C4-2B (cell line): ENCODE measurements around the gene CCDC18.

ENCODE experiments used
- ZFX ChIP-seq: fragments of 450-650 bp; IDR thresholded peaks from 2 replicates; pipeline ENCODE4 v1.6.1; 2017
- TF ChIP-seq, protein P1 (sequence below): fragments of 450-650 bp; conservative IDR thresholded peaks from 2 replicates; pipeline ENCODE4 v1.5.1; 2017; ENCODE audit warnings: mild to moderate bottlenecking

DNA sequence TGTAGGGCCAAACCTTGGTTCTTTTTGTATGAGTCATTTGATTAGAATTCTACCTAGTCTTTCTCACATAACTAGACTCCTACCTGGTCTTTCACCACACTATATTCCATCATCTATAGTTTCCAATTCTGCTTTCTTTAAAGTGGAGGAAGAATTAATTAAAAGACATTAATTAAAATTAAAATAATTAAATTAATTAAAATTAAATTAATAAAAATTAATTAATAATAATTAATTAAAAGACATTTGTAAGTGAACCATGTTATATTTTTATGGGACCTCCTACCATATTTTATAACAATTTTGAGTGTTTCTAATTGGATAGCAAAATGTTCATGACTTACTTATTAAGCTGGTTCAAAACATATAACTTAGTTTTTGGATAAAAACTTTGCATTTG is 77.4 kb downstream of the CCDC18 start:
- TF ChIP-seq, protein P1, sequence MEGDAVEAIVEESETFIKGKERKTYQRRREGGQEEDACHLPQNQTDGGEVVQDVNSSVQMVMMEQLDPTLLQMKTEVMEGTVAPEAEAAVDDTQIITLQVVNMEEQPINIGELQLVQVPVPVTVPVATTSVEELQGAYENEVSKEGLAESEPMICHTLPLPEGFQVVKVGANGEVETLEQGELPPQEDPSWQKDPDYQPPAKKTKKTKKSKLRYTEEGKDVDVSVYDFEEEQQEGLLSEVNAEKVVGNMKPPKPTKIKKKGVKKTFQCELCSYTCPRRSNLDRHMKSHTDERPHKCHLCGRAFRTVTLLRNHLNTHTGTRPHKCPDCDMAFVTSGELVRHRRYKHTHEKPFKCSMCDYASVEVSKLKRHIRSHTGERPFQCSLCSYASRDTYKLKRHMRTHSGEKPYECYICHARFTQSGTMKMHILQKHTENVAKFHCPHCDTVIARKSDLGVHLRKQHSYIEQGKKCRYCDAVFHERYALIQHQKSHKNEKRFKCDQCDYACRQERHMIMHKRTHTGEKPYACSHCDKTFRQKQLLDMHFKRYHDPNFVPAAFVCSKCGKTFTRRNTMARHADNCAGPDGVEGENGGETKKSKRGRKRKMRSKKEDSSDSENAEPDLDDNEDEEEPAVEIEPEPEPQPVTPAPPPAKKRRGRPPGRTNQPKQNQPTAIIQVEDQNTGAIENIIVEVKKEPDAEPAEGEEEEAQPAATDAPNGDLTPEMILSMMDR = no peak
- no peak for TF ChIP-seq ZFX
